Nephron progenitor cell (in vitro differentiated cells): ENCODE data around the gene DRC3.

Source experiments
- DNase-seq: peaks from one replicate; pipeline ENCODE4 v3.0.0; 2021
- H3K27ac Mint-ChIP-seq: 2 replicates; pipeline ENCODE4 v1.8.0; 2021; ENCODE audit warnings: mild to moderate bottlenecking, moderate library complexity, mixed read lengths
- H3K27me3 Mint-ChIP-seq: 2 replicates; pipeline ENCODE4 v1.8.0; 2021; ENCODE audit warnings: mild to moderate bottlenecking, low read depth, mixed read lengths; ENCODE audit not compliant: poor library complexity
- H3K36me3 Mint-ChIP-seq: 2 replicates; pipeline ENCODE4 v1.8.0; 2021; ENCODE audit warnings: low read depth, mixed read lengths
- H3K4me1 Mint-ChIP-seq: 2 replicates; pipeline ENCODE4 v1.8.0; 2021; ENCODE audit warnings: mixed read lengths
- H3K4me3 Mint-ChIP-seq: 2 replicates; pipeline ENCODE4 v1.8.0; 2021; ENCODE audit warnings: mild to moderate bottlenecking, moderate library complexity, mixed read lengths
- H3K9me3 Mint-ChIP-seq: 2 replicates; pipeline ENCODE4 v1.8.0; 2021; ENCODE audit warnings: mild to moderate bottlenecking, moderate library complexity, mixed read lengths
- CTCF ChIP-seq: fragments of 200-600 bp; sonication (generic); IDR thresholded peaks from 2 replicates; pipeline ENCODE4 v1.5.0; 2021; ENCODE audit warnings: antibody characterized with exemption

Gene DRC3

GRCh38 chr17:18025241-18025944, 52.7 kb downstream of the DRC3 start:
- H3K36me3 Mint-ChIP-seq = no peaks in the 10 kb centered on the region
- DNase-seq = no peak
- peaks cover 17% of the 10 kb centered on the region for H3K4me1 Mint-ChIP-seq
- no peak for TF ChIP-seq CTCF
- H3K27me3 Mint-ChIP-seq = no peaks in the 10 kb centered on the region
- H3K4me3 Mint-ChIP-seq = no peak overlapping the region
- peak overlapping the region; percentile 23 for H3K27ac Mint-ChIP-seq
- no peaks in the 10 kb centered on the region for H3K9me3 Mint-ChIP-seq

GRCh38 chr17:18025945-18026776, 53.5 kb downstream of the DRC3 start:
- H3K9me3 Mint-ChIP-seq = no peaks in the 10 kb centered on the region
- no peaks in the 10 kb centered on the region for H3K36me3 Mint-ChIP-seq
- no peaks in the 10 kb centered on the region for H3K27me3 Mint-ChIP-seq
- no peak for TF ChIP-seq CTCF
- peak overlapping the region; percentile 23 for H3K27ac Mint-ChIP-seq
- peaks cover 17% of the 10 kb centered on the region for H3K4me1 Mint-ChIP-seq
- H3K4me3 Mint-ChIP-seq = no peak overlapping the region
- DNase-seq = no peak

GRCh38 chr17:18027280-18027679, 54.6 kb downstream of the DRC3 start:
- no peak overlapping the region for H3K27ac Mint-ChIP-seq
- no peaks in the 10 kb centered on the region for H3K9me3 Mint-ChIP-seq
- H3K27me3 Mint-ChIP-seq = no peaks in the 10 kb centered on the region
- no peaks in the 10 kb centered on the region for H3K36me3 Mint-ChIP-seq
- no peak for DNase-seq
- TF ChIP-seq CTCF = no peak
- H3K4me3 Mint-ChIP-seq = no peak overlapping the region
- peaks cover 23% of the 10 kb centered on the region for H3K4me1 Mint-ChIP-seq

GRCh38 chr17:18028114-18028951, 55.7 kb downstream of the DRC3 start:
- Mint-ChIP-seq H3K27ac (peak overlapping the region; percentile 52), H3K4me1 (peaks cover 31% of the 10 kb centered on the region), H3K36me3 (no peaks in the 10 kb centered on the region), H3K9me3 (no peaks in the 10 kb centered on the region), H3K4me3 (no peak overlapping the region), H3K27me3 (no peaks in the 10 kb centered on the region)
- TF ChIP-seq CTCF = no peak
- DNase-seq = no peak

GRCh38 chr17:18028952-18029540, 56.4 kb downstream of the DRC3 start:
- H3K4me3 Mint-ChIP-seq = no peak overlapping the region
- H3K27me3 Mint-ChIP-seq = no peaks in the 10 kb centered on the region
- no peaks in the 10 kb centered on the region for H3K9me3 Mint-ChIP-seq
- no peak overlapping the region for H3K27ac Mint-ChIP-seq
- H3K36me3 Mint-ChIP-seq = no peaks in the 10 kb centered on the region
- no peak for DNase-seq
- no peak for TF ChIP-seq CTCF
- H3K4me1 Mint-ChIP-seq = peaks cover 31% of the 10 kb centered on the region
